HG02981 (cell line): ENCODE results near the gene TLCD5.

Experiments
- ATAC-seq: cut with Tn5 transposase; IDR thresholded peaks from one replicate; pipeline ENCODE4 v1.9.1; 2021; ENCODE audit warnings: mild to moderate bottlenecking, moderate library complexity; ENCODE audit not compliant: unreplicated experiment

TLCD5 gene

DNA sequence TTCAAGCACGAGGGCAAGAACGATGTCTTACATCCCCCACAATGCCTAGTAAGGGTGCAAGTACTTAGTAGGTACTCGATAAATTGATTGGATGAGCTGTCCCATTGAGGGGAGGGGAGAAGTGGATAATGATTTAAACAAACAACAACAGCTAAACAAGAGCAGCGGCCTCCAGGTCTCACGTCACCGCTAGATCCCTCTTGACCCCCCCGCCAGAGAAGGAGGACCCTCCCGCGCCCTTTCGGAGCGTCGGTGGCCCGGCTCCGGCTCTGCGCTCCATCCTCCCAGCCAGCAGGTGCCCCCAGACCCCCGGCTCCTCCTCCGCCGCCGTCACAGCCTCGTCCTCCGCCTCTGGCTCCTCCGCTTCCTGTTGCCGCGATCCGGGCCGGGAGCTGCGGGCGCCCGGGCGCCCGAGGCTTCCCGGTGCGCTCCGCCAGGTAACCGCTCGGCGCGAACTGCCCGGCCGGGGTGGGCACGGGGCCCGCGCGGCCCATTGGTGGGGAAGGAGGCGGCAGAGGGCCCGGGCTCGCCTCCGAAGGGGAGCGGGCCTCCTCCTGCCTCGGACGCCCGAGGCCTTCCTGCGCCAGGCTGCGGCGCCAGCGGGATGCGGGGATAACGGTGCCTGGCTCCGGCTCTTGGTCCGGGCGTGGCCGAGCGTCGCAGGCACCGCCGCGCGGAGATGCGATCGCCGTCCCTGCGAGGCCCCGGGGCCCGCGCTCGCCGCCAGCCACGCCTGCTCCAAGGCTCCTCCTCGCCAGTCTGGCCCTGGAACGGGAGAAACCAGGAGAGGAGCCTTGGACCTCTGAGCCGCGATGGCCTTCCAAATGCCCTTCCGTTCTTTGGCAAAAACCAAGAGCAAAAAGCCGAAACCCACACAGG, at the start of gene TLCD5:
Gene TLCD5, plus strand, starts transcription at position 368 of the 879 bp plus-strand sequence. CDS start 2,143 bp downstream, outside the sequence.
- no peak for ATAC-seq

DNA sequence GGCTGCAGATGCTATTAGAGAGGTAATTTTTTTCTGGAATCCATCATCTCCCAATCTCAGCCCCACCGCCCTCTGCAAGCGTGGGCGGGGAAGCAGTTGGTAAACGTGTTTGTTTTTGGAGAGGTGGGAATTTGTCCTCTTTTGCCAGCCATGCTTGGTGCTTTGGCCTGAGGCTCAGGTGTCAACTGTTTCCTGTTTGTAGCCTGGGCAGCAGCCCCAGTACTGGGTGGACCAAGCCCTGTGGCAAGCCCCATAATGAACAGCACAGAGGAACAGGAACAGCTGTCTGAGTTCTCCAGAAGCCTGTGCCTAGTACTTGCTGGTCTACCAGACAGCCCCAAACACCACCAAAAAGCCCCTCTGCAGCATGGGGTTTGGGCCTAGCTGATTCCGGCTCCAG, 45.6 kb upstream of the TLCD5 start:
- no peak for ATAC-seq

DNA sequence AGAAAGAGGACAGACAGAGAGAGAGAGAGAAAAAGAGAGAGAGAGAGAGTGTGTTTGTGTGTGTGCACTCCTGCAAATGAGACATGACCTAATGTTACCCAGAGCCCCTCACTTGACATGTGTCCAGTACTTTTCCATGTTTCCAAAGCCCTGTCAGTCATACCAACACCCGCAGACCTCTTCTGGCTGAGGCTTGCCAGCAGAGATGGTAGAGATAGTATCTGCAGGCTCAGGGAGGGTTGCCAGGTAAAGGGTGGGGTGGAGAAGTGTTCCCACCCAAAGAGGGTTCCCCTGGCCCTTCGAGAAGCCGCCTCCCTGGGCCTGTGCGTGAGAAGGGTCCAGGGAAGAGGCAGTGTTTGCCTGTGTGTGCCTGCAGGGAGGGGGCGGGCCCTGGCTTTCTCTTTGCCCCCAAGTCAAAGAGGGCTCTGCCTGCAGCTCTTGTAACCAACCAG, 44.5 kb upstream of the TLCD5 start:
- no peak for ATAC-seq

DNA sequence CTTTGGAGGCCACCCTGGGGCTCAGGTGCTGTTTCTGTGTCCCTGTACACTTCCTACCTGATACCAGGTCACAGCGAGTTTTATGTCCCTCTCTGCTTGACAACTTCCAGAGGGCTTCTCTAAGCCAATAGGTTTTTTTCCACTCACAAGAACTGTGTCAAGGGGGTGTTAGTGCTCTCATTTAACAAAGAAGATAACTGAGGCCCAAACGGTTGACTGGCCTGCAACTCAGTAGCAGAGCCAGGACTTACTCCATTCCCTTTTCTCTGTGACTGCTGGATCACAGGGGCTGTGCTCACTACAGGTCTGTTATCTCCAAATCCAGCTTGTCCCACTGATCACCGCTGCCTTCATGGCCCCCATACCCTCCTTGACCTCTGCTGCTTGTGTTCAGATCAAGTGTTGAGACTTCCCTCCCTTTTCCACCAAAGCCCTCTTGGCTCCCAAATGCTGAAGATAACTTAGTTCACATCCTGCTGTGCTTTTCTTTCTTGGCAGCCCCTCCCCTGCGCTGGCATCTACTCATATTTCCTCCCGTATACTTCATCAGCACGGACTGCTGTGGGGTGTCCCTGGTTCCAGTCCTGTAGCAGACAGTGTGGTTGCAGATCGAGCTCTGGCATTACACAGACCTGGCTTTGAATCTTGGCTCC, 43.8 kb upstream of the TLCD5 start:
- no peak for ATAC-seq

DNA sequence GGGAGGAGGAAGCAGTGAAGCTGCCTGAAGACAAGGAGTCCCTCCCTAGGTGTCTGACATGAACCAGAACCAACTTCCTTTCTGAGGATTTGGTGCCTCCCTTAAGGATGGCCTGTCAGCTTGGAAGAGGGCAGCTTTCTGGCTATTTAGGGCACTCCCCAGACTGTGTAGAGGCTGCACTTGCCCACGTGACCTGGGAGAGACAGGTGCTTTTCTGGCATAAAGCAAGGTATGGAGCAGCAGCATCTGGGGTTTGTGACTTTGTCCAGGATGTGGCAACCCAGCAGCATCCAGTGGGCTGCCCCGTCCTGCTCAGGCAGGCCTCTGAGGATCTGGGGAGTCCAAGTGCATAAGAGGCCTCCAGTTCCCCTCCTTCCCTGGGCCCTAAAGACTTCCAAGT, 42.0 kb upstream of the TLCD5 start:
- no peak for ATAC-seq

DNA sequence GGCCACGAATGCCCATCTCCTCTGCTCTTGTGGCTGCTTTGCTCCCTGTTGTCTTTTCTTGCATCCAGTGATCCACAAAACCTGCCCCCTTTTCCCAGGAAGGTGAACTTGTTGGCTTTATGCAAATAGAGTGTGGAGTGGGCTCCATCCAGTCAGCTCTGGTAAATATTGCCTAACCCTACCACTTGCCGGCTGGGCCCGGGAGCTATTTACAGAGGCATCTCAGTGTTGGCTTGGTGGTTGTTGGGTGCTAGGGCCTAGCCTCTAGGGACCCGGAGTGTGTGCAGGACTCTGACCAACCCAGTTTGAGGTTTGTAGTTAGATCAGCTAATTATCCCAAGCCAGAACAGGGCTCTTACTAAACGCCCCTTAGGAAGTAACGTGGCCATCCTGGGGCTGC, 40.8 kb upstream of the TLCD5 start:
- ATAC-seq = no peak

DNA sequence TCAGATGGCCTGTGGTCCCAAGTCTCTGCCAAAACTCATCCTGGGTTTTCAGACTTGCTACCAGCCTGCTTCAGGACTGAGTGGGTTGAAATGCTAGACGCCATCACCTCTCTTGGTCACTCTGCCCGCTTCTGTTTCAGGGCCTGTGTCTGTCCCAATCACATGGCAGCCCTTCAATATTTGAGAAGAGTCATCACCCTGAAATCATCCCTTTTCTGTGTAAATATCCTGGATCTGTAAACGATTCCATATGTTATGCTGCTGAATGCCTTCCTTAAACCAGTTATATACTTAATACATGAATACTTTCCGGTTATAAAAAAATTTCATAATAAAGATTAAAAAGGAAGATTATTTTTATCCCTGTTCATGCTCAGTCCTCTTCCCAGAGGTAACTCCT, 39.8 kb upstream of the TLCD5 start:
- no peak for ATAC-seq

DNA sequence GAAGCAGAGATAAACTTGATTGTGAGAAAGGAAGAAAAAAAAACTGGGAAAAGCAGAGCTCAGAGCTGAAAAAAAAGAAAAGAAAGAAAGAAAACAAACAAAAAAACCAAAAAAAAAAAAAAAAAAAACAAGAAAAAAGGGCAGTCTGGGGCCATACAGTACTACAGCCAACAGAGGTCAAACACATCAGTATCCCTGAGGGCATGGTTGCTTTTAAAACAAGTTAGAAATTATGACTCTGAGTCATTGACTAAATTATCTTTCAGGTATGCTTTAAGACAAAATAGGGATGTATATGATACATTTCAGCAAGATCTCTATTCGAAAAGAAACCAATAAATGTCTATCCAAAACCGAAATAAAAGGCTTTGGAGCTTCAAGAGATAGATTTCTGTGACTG, 37.1 kb upstream of the TLCD5 start:
- no peak for ATAC-seq

DNA sequence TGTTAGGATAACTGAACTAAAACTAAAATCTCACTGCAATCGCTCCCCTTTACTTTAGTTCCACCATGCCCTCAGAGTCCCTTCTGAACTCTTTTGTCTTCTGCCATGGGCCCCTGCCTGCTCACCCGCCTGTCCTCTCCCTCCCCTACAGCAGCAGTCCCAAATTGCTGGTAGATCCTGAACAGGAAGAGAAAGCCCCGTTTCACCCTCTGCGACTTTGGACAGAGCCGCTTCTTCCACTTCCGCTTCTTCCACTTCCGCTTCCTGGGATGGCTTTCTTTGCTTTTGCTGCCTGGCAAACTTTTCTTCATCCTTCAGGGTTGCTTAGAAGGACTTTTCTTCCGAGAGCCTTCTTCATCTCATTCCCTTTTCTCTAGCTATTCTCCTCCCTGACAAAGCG, 35.7 kb upstream of the TLCD5 start:
- no peak for ATAC-seq

DNA sequence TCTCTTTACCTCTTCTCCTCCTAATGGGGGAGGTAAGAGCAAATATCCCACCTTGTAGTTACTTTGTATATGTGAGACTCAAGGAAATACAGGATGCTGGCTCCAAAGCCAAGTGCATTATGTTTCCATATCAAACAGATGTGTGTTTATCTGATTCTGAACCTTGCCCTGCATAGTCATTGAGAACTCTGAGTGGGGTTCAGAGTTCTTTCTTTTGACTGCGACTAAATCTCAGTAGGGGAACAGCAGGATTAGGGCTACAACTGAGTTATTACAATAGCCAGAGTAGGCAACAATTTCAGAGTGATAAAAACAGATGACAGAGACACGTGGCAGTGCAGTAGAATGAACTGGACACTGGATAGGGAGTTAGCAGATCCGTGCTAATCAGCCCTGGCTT, 34.1 kb upstream of the TLCD5 start:
- no peak for ATAC-seq

DNA sequence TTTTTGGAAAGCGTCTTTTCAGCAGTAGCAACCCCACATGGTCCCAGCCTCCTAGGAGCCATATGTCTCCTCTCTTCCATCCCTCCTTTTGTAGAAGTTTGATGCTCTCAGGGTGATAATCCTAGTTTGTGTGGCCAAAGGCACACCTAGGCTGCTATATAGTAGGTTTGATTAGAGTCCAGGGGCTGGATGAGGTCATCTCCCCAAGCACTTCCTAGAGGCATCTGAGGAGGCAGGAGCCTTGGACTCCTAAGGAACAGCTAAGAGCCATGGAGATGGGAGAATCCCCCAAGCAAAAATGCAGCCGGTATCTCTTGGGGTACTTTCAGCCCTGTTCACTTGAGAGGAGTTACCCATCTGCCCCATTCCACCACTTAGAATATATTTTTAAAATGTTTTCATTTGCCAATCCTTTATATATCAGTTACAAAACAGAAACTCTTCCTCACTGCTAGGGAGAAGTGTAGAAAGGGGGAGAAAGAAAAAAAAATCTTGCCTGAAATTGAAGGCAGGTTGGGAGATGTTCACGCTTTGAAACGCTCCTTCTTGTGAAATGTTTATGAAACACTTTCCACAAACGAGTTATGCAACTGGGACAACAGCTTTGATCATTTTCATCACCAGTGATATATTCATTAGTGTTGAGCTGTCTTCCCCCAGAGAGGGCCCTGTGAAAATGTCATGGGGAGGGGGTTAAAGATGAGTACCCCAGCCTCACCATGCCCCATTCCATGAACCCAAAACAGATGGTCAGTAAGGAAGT, 31.9 kb upstream of the TLCD5 start:
- no peak for ATAC-seq

DNA sequence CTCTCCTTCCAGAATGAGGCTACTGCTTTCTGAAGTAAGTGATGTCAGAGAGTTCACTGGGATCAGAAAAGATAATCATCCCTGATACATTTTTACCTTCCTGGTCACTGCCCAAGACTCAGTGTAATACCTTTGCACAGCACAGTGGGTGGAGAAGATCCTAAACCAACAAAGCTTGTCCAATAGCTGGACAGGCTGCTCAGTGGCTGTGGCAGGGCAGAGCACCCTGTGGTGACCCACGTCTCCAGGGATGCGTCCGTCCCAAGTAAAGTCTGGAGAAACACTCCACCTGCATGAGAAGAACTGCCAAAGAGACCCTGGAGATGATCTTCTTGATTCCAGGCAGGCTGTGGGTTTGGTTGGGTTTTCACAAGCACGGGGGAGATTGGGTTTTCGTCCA, 31.0 kb upstream of the TLCD5 start:
- no peak for ATAC-seq

DNA sequence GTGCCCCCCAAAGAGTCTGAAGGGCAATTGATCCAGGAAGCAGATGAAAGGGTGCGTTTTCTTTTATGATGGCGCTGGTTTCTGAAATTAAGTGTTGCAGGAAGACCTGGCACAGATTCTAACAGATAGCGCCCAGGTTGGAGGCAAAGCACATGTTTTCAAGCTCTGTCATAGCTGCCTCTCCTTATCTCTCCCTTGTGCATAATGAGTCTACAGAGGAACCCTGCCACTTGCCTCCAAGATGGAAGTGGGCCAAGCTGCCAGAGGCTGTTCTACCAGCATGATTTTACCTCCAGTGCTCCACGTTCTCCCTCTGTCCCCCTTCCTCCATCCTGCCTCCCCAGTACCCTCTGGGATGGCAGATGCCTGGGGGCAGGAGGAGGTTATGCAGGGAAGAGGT, 30.0 kb upstream of the TLCD5 start:
- ATAC-seq = no peak

DNA sequence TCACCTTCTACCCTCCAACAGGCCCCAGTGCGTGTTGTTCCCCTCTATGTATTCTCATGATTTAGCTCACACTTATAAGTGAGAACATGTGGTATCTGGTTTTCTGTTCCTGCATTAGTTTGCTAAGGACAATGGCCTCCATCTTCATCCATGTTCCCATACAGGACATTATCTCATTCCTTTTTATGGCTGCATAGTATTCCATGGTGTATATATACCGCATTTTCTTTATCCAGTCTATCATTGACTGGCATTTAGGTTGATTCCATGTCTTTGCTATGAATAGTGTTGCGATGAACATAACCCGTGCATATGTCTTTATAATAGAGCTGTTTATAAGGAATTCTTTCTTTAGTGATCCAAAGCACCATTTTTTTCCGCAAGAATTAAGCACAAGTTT, 28.5 kb upstream of the TLCD5 start:
- ATAC-seq = no peak

DNA sequence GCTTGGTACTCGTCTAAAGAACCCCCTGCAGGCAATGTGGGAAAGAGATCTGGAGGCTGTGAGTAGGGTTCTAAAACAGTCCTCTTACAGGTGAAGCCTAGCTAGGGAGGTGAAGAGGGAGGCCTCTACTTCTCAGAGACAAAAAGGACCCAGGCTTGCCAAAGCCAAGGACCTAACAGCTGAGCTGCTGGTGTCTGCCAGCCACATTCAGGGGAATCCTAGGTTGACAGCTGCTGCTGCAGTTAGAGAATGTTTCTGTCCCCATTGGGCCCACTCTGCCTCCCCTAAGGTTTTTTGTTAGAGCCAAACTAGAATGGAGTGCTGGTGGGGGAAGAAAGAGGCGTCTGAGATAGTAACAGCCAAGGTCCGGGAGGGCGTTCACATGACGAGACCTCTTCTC, 26.6 kb upstream of the TLCD5 start:
- no peak for ATAC-seq

DNA sequence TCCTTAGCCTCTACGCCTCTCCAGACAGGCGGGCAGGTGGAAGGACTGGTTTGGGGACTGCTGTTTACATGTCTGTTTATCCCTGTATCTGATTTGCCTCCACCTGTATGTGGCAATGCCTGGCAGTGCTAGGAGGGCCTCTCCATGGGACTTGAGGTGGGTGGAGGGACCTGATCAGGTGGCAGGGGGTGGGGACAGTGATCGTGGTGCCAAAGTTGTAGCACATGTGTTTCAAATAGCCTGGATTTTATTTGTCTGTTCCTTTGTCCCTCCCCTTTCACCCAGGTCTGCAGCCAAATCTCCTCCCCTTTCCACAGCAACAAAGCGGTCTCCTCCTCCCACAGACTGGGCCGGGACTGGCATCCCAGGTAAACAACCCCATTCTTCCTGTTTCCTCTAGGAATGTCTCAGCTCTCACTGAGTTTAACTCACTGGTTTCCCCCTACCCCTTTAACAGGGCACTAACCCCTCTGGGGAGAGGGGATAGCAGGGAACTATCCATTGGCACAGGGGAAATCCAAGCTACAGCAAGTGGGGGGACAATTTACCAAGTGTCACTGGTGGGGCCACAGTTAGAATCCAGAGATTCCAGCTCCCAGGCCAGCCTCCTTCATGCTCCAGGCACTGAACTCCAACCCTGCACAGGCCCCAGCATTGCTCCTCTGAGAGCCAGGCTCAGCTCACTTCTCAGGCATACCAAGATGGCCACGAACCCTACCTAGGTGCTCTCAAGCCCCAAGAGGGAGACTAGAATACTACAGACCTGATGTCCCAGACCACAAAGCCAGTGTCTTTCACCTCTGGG, 22.9 kb upstream of the TLCD5 start:
- no peak for ATAC-seq

DNA sequence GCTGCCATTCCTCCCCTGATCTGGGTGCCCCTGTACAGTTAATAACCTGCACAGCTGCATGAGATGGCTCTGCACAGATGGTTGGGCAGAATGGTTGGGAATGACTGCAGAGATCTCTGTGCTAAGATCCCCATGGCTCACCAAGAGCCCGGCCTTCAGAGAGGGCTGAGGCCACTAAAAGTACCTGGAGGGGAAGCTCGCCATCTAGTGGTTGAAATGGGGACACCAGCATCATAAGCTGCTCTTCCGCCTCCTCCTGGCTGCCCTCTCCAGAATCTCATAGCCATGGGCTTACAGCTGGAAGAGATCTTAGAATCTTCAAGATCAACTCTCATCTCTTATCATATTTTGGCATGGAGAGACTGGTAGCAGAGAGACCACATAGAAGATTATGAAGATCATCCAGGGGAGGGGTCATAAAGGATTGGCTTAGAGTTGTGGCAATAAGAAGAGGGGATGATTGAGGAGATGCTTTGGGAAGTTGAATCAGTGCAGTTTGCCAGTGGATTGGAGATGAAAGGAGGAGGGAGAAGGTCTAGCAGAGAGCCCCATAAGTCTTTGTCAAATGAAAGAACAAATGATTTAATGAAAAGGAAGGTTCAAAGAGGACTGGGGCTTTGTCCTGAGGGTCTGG, 22.0 kb upstream of the TLCD5 start:
- ATAC-seq = peak; percentile 80

DNA sequence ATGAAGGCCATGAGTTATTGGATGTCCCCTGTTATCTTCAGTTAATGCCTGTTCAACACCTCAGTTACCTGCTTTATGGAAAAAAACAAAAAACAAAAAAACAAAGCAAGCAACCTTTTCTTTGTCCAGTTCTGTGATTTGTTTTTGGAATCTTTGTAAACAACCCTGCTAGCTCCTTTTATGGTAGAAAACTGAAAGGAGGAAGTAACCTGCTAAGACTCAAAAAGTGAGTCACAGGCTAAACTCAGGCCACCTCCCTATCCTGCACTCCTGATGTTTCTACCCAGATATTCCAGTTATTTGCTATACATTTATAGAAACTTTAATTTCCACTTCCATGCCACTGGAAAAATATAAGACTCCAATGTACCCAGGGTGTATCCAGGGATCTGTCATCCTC, 20.6 kb upstream of the TLCD5 start:
- ATAC-seq = no peak

DNA sequence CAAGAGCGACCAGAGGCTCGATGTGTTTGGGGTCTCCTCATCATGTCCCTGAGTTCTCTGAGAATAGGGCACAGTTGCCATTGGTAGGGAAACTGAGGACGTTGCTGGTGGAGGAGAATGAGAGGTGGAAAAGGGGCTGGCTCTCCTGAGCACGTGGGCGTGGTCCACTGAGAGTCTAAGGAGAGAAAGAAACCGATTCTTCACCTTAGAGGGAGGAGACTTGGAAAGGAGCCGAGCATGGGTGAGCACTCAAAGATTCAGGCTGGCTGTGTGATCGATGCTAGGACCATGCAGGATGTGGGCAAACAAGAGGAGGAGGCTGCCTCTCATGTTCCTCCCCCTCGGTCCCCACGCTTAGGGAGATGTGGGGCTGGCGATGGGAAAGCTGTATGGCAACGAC, 19.8 kb upstream of the TLCD5 start:
- ATAC-seq = no peak

DNA sequence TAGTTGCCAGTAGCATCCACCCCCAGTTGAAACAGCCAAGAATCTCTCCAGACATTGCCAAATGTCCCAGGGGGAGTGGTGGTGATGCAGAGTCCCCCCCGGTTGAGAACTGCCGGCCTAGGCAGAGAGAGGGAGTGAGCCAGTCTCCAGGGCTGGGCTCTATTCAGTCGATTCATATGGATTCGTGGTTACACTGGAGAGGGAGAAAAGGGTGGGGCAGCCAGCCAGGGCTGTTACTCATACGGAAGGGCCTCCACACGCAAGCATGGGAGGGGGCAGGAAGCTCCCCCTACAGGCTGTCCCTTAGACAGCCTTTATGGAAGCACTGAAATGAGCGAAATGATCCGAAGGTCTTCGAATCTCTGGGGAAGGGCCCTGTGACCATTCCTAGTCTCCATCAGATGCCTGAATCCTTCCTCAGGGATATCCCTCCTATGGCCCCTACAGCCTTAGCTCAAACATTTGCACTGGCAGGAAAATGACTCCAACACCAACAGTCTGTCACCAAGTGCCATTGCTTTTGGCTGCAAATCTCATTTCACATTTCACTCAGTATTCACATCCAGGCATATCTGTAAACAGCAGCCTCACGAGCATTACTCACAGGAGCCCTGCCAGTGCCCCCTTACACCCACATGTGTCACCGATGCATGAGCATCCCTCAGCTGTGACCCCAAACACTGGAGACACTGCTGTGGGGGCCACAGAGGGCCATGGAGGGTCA, 18.4 kb upstream of the TLCD5 start:
- ATAC-seq = no peak
